GM12873 (cell line): ENCODE data around the gene IKBIP.

Experiments
- TF ChIP-seq, protein P1 (sequence below): IDR thresholded peaks from 2 replicates; pipeline ENCODE4 v1.5.1; 2012; ENCODE audit warnings: low read depth, mild to moderate bottlenecking, moderate library complexity, low read length, control low read depth; ENCODE audit not compliant: insufficient read depth; ENCODE audit errors: missing control alignments

The IKBIP gene

DNA sequence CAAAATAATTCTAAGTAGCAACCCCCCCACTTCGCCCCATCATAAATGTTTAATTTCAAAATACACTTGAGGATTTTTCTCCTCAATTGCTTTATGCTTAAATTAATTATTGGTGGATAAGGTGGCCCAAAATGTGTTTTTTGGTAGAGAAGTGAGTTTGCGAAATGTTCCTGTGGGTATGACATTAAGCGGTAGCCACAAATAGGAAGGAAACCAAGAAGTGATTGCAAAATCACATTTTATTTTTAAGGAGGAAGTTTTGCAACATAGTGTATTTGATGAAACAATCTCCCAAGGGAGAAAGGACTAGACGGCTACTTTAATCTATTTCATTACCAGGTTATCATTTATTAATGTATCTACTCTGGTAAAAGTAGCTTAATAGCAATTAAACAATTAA lies 25.6 kb downstream of the IKBIP start:
- TF ChIP-seq, protein P1, sequence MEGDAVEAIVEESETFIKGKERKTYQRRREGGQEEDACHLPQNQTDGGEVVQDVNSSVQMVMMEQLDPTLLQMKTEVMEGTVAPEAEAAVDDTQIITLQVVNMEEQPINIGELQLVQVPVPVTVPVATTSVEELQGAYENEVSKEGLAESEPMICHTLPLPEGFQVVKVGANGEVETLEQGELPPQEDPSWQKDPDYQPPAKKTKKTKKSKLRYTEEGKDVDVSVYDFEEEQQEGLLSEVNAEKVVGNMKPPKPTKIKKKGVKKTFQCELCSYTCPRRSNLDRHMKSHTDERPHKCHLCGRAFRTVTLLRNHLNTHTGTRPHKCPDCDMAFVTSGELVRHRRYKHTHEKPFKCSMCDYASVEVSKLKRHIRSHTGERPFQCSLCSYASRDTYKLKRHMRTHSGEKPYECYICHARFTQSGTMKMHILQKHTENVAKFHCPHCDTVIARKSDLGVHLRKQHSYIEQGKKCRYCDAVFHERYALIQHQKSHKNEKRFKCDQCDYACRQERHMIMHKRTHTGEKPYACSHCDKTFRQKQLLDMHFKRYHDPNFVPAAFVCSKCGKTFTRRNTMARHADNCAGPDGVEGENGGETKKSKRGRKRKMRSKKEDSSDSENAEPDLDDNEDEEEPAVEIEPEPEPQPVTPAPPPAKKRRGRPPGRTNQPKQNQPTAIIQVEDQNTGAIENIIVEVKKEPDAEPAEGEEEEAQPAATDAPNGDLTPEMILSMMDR = no peak

DNA sequence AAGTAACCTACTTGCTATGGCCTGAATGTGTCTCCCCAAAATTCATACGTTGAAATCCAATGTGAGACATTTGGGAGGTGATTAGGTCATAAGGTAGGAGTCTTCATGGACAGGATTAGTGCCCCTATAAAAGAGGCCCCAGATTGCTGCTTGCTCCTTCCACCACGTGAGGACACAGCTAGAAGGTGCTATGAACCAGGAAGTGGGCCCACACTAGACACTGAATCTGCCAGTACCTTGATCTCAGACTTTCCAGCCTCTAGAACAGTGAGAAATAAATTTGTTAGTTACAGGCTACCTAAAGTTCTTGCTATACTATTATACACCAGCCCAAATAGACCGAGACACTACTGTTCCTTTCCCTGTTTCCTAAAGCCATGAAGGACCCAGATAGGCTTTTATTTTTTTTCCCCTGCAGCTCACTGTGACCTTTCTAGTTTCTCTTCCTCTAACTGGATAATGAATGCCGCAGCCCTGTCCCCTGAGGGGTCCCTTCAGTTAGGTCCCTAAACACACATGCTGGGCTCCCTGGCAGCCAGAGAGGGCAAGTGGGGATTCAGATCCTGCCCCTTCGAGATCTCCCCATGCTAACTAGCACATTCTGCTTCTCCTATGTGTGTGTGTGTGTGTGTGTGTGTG lies 31.8 kb downstream of the IKBIP start:
- TF ChIP-seq, protein P1 = no peak

DNA sequence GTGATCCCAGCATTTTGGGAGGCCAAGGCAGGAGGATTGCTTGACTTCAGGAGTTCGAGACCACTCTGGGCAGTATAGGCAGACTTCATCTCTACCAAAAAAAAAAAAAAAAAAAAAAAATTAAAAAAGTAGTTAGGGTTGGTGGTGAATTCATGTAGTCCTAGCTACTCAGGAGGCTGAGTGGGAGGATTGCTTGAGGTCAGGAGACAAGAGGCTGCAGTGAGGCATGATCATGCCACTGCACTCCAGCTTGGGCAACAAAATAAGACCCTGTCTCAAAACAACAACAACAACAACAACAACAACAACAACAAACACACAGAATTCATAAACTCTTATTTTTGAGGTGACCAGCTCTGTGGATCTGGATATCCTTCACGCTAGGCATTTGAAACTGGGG lies 34.0 kb downstream of the IKBIP start:
- TF ChIP-seq, protein P1 = no peak

DNA sequence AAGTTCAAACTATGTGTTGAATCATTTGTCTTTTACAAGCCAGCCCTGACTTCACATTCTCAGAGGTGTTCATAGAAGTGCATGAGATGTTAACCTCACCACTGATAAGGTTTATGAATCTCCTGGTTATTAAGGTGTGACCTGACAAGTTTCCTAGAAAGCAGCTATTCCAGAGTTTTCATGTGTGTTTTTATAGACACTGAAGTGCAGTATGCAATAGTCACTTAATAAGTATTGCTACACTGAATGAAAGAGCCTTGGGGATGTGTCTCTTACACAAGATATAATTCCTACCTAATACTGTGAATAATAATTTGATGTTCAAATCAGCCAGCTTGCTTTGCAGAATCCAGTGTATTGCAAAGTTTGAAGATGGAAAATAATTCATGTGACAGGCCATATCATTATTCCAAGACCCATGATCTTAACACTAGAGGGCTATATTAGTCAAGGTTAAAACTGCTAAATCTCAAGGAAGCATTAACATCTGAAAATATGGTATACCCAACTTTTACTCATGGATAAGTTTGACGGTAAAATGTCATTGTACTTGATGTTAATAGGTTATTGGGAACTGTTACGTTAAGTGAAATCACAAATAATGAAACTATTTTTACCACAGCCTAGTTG lies 38.1 kb downstream of the IKBIP start:
- TF ChIP-seq, protein P1 = no peak

DNA sequence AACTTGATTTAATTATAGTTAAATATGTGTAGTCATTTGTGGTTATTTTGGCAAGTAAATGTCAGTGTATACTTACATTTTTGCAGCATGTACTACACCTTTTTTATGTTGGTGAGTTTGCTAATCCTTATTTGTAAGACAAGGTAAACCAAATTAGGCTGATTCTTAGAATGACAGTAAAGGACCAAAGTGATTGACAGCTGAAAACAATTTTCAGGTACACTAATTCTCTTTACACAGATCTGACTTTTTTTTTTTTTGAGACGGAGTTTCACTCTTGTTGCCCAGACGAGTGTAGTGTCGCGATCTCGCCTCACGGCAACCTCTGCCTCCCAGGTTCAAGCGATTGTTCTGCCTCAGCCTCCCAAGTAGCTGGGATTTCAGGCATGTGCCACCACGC lies 42.7 kb downstream of the IKBIP start:
- TF ChIP-seq, protein P1 = no peak

DNA sequence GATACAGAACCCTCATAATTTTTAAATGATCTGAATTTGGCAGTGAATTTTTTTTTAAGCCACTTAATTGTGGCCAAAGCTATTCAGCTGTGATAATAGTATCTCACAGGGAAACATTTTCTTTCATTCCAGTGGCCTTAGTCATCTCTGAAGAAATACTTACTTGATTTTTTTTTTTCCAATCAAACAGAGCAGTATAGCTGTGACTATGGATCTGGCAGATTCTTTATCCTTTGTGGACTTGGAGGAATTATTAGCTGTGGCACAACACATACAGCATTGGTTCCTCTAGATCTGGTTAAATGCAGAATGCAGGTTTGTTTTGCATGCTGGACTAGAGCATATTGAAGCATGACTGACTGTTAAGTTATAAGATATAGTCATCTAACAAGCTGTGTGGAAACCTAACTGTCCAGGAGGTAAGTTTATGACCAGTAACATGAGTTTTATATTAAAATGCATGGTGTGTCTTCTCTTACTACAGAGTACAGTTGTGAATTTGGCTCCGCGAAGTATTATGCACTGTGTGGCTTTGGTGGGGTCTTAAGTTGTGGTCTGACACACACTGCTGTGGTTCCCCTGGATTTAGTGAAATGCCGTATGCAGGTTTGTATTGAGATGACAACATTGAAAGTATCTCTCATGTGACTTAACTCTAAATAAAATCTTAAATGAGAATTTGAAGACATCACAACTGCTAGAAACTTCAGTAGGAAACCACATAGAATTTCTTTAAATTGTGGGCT lies 49.2 kb downstream of the IKBIP start:
- TF ChIP-seq, protein P1 = no peak
